Spleen (tissue), 11 donors: Measurements from ENCODE around the gene OXCT1. TPM values are rescaled to one million over a fixed set of nuclear protein-coding genes. Genes with fewer than 3 reads are reported as not detected.

ENCODE experiments used
- DNase-seq: peaks from one replicate; pipeline ENCODE4 v3.0.0-alpha.2; 2020
- H3K27ac ChIP-seq, 8 donors: fragments of 200-600 bp; sonication (generic) in 7 of 8; 1 replicate in 4 of 8; 2 replicates in 4 of 8; pipeline versions ENCODE4 v1.5.0 to v1.8.0; 2016 to 2021; ENCODE audit warnings: inconsistent platforms in 4 of 8, mild to moderate bottlenecking in 4 of 8, moderate library complexity in 1 of 8
- H3K27me3 ChIP-seq, 7 donors: fragments of 200-600 bp; sonication (generic) in 6 of 7; replicated peaks in 1 of 7; 1 replicate in 4 of 7; 2 replicates in 3 of 7; pipeline versions ENCODE4 v1.5.0 to v1.8.0; 2016 to 2021; ENCODE audit warnings: inconsistent platforms in 3 of 7, mild to moderate bottlenecking in 1 of 7
- H3K36me3 ChIP-seq, 6 donors: fragments of 200-600 bp; sonication (generic) in 5 of 6; 1 replicate in 4 of 6; 2 replicates in 2 of 6; pipeline versions ENCODE4 v1.5.0 to v1.8.0; 2016 to 2021; ENCODE audit warnings: inconsistent platforms in 2 of 6
- H3K4me1 ChIP-seq, 6 donors: fragments of 200-600 bp; sonication (generic) in 5 of 6; 1 replicate in 3 of 6; 2 replicates in 3 of 6; pipeline versions ENCODE4 v1.5.0 to v1.8.0; 2016 to 2021; ENCODE audit warnings: inconsistent platforms in 3 of 6
- H3K4me3 ChIP-seq, 8 donors: fragments of 200-600 bp; sonication (generic) in 7 of 8; 1 replicate in 4 of 8; 2 replicates in 4 of 8; pipeline versions ENCODE4 v1.5.0 to v1.8.0; 2016 to 2021; ENCODE audit warnings: inconsistent platforms in 4 of 8, mild to moderate bottlenecking in 4 of 8, moderate library complexity in 2 of 8
- H3K9me3 ChIP-seq, 8 donors: fragments of 200-600 bp; sonication (generic) in 7 of 8; 1 replicate in 4 of 8; 2 replicates in 4 of 8; pipeline versions ENCODE4 v1.5.0 to v1.8.0; 2016 to 2021; ENCODE audit warnings: inconsistent platforms in 4 of 8
- CTCF ChIP-seq, 11 experiments: fragments of 200-600 bp in 7 of 11; fragments of 450-650 bp in 4 of 11; sonication (generic) in 4 of 11; IDR thresholded peaks in 8 of 11; conservative IDR thresholded peaks in 3 of 11; 1 replicate in 7 of 11; 2 replicates in 4 of 11; pipeline versions ENCODE4 v1.4.0 to v1.8.0; 2016 to 2021; ENCODE audit warnings: antibody characterized with exemption in 11 of 11, inconsistent platforms in 4 of 11, mild to moderate bottlenecking in 1 of 11
- POLR2A ChIP-seq, 3 donors: fragments of 450-650 bp; IDR thresholded peaks; one replicate each; pipeline ENCODE4 v1.5.1; 2017; ENCODE audit warnings: antibody characterized with exemption in 3 of 3, mild to moderate bottlenecking in 1 of 3
- POLR2AphosphoS5 ChIP-seq, 3 donors: sonication (generic); formaldehyde crosslinking; IDR thresholded peaks; one replicate each; pipeline ENCODE4 v1.5.1; 2017; ENCODE audit warnings: antibody characterized with exemption in 3 of 3
- WGBS, 5 donors: extraction: QIAGEN DNeasy Blood & Tissue Kit in 3 of 5; methylation state at CpG; one replicate each; pipeline versions ENCODE4 v1.1.5 to v1.1.7; 2013 to 2018; 5-methylcytosine and 5-hydroxymethylcytosine counted together
- intact Hi-C: fragments of 100-400 bp; cut with DNase I; formaldehyde crosslinking; loops from one replicate; pipeline ENCODE4 v1.15.0; 2023; ENCODE audit warnings: low total_unique reads
- polyA plus RNA-seq, 3 donors: library from polyadenylated mRNA; stranded (reverse); fragments of 200-250 nt; gene quantifications; one replicate each; pipeline ENCODE4 v1.2.1, GENCODE V29; 2013
- total RNA-seq, 7 donors: library from RNA; depleted of rRNA in 3 of 7; stranded (reverse); fragments of >200 nt in 3 of 7; fragmentation: NEBNext Ultra II Directional in 4 of 7; extraction: Animal tissue kit (Norgen Biotek cat#: 25700) in 4 of 7; gene quantifications; one replicate each; pipeline versions ENCODE4 v1.1.0 to v1.2.1, GENCODE V29; 2016 to 2021
- donor health status: healthy with polysubstance abuse.
- donor health status: DM: no; HTN: no; CAD: no; lungs with moderate emphysema.
- donor health status: DM: no; HTN: no; CAD: no.
- donor health status: Bipolar disorder and iron deficiency.
- donor health status: healthy.
- donor health status: DM: no; HTN: no; CAD: no.
- donor health status: DM: yes; HTN: yes; CAD: no.

The OXCT1 gene
- total and polyA plus RNA-seq, 10 donors: 7.0 to 16.7 (median 13.5) TPM

GRCh38 chr5:41796061-41796460, 74.2 kb downstream of the OXCT1 start:
- Histone ChIP-seq H3K4me1 (no peaks in the 10 kb centered on the region), H3K4me3 (no peak overlapping the region), H3K9me3 (no peaks in the 10 kb centered on the region), H3K27me3 (no peaks in the 10 kb centered on the region), H3K27ac (no peak overlapping the region), H3K36me3 (peaks cover 0 to 96% (median 26%) of the 10 kb centered on the region in 6 donors)
- DNase-seq: no peak
- intact Hi-C loops: no loop called here
- no peak for TF ChIP-seq POLR2AphosphoS5 (IDR thresholded peaks at IDR 0.05)
- no peak for TF ChIP-seq CTCF (IDR thresholded peaks at IDR 0.05 in 8 of 11, conservative IDR thresholded peaks at IDR 0.05 in 3 of 11)
- TF ChIP-seq POLR2A (IDR thresholded peaks at IDR 0.05): no peak

GRCh38 chr5:41795125-41795524, 75.1 kb downstream of the OXCT1 start:
- Histone ChIP-seq H3K9me3 (no peaks in the 10 kb centered on the region), H3K27me3 (no peaks in the 10 kb centered on the region), H3K27ac (no peak overlapping the region), H3K4me1 (no peaks in the 10 kb centered on the region), H3K4me3 (no peak overlapping the region), H3K36me3 (peaks cover 0 to 92% (median 18%) of the 10 kb centered on the region in 6 donors)
- intact Hi-C loops: no loop called here
- TF ChIP-seq POLR2AphosphoS5 (IDR thresholded peaks at IDR 0.05) (no peak), CTCF (IDR thresholded peaks at IDR 0.05 in 8 of 11, conservative IDR thresholded peaks at IDR 0.05 in 3 of 11) (no peak), POLR2A (IDR thresholded peaks at IDR 0.05) (no peak)
- no peak for DNase-seq
- 90 to 96% (median 93%) methylated on average over 6 of the region's 6 CpGs for WGBS, 5 donors

GRCh38 chr5:41794471-41794870, 75.8 kb downstream of the OXCT1 start:
- DNase-seq: no peak
- WGBS, 5 donors: 78 to 95% (median 85%) methylated on average over 4 of the region's 4 CpGs
- H3K36me3 ChIP-seq: peaks cover 0 to 88% (median 15%) of the 10 kb centered on the region in 6 donors
- no peak overlapping the region for H3K27ac ChIP-seq
- no peaks in the 10 kb centered on the region for H3K9me3 ChIP-seq
- no peak for TF ChIP-seq POLR2A (IDR thresholded peaks at IDR 0.05)
- no peak for TF ChIP-seq POLR2AphosphoS5 (IDR thresholded peaks at IDR 0.05)
- TF ChIP-seq CTCF (IDR thresholded peaks at IDR 0.05 in 8 of 11, conservative IDR thresholded peaks at IDR 0.05 in 3 of 11): no peak
- H3K27me3 ChIP-seq: no peaks in the 10 kb centered on the region
- intact Hi-C loops: no loop called here
- H3K4me3 ChIP-seq: no peak overlapping the region
- H3K4me1 ChIP-seq: no peaks in the 10 kb centered on the region

GRCh38 chr5:41793141-41793770, 77.0 kb downstream of the OXCT1 start:
- H3K36me3 ChIP-seq: peaks cover 0 to 76% (median 14%) of the 10 kb centered on the region in 6 donors
- intact Hi-C loops: no loop called here
- TF ChIP-seq POLR2A (IDR thresholded peaks at IDR 0.05) (no peak), CTCF (IDR thresholded peaks at IDR 0.05 in 8 of 11, conservative IDR thresholded peaks at IDR 0.05 in 3 of 11) (no peak), POLR2AphosphoS5 (IDR thresholded peaks at IDR 0.05) (no peak)
- 73 to 92% (median 85%) methylated on average over 3 of the region's 3 CpGs for WGBS, 5 donors
- H3K4me3 ChIP-seq: no peak overlapping the region
- H3K27ac ChIP-seq: no peak overlapping the region
- H3K9me3 ChIP-seq: no peaks in the 10 kb centered on the region
- no peak for DNase-seq
- H3K4me1 ChIP-seq: peaks cover 0 to 3% (median 0%) of the 10 kb centered on the region in 6 donors
- no peaks in the 10 kb centered on the region for H3K27me3 ChIP-seq
